Testis (tissue), 2 donors: ENCODE results near the gene FERMT1.

Experiments used
- CTCF ChIP-seq, 3 experiments: fragments of 450-650 bp in 2 of 3; fragments of 200-600 bp in 1 of 3; sonication (generic) in 1 of 3; IDR thresholded peaks; one replicate each; pipeline ENCODE4 v1.5.1; 2016 to 2019; ENCODE audit warnings: antibody characterized with exemption in 3 of 3, mild to moderate bottlenecking in 2 of 3, moderate library complexity in 1 of 3
- POLR2A ChIP-seq: fragments of 450-650 bp; IDR thresholded peaks from one replicate; pipeline ENCODE4 v1.6.1; 2017; ENCODE audit warnings: antibody characterized with exemption, mild to moderate bottlenecking, moderate library complexity

DNA sequence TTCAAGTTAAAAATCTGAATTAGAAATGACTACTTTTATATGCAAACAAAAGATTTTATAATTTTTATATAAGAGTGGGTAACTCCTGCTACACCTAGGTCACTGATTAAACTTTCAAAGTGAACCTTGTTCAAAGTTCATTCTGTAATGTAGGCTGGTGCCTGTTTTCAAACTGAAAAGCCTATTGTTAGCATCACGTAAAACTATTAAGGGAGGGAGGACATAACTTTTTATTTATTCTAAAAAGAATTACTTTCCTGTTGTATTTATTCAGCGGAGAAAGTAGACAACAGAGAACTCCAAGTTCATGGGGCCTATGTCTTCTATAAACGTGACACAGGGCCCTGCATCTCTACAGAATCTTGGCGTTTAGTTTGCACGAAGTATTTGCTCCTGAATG lies 27.4 kb downstream of the FERMT1 start:
- no peak for TF ChIP-seq CTCF (IDR thresholded peaks at IDR 0.05)
- no peak for TF ChIP-seq POLR2A
